GM19351 (cell line): Measurements from ENCODE around the gene CCM2L.

Source experiments
- ATAC-seq: cut with Tn5 transposase; IDR thresholded peaks from one replicate; pipeline ENCODE4 v1.9.1; 2021; ENCODE audit warnings: mild to moderate bottlenecking, moderate library complexity; ENCODE audit not compliant: unreplicated experiment

CCM2L gene

DNA sequence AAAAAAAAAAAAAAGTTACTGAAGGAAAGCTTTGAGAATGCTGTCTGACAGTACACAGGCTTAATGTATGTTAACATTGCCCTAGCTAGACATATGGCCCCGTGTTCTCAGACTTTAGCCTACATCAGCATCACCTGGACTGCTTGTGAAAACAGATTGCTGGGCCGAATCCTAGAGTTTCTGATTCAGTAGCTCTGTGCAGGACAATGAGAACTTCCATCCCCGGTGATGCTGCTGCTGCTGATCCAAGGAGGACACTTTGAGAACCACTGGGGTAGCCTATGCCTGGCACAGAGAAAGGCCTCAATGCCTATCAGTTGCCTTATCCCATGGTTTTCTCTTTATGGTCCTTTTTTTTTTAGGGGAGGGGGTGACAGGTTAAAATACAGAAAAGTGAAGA lies 43.4 kb downstream of the CCM2L start:
- ATAC-seq, result no peak

GRCh38 chr20:32056708-32057483 lies 46.7 kb downstream of the CCM2L start:
- no peak for ATAC-seq

- no peak for ATAC-seq
These were observed 47.5 kb downstream of the CCM2L start for GRCh38 chr20:32057656-32058184.

GRCh38 chr20:32059189-32059588 lies 49.0 kb downstream of the CCM2L start:
- no peak for ATAC-seq

GRCh38 chr20:32062776-32063170 lies 52.5 kb downstream of the CCM2L start:
- ATAC-seq, result peak; percentile 58

DNA sequence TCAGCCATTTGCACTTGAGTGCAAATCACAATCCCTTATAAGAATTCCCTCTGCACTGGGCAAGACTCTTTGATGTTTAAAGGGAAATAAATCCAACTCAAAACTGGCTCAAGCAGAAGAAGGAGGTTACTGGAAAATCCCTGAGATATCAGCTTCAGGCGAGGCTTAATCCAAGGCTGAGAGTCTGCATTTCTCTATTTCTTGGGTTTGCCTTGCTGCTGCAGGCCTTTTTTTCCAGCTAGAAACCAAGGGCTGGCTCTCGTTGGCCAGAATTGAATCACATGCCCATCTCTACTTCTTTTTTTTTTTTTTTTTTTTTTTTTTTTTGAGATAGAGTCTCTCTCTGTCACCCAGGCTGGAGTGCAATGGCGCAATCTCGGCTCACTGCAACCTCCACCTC lies 53.5 kb downstream of the CCM2L start:
- no peak for ATAC-seq

DNA sequence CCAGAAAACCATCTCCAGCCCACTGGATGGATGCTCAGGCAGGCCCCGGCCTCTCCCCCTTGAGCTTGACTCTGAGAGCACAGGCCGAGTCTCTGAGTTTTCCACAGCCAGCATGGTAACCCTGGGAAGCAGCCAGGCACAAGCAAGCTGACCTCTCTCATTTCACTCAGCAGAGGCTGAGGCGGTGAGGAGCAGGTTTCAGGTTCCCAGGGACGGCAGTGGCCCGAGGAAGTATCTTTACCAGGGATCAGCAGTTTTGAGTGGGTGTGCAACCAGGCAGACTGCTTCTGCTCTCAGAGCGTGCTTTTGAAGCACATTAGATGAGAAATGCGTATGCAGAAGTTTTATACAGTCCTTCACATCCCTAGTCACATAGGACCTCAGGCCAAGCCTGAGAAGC lies 54.4 kb downstream of the CCM2L start:
- no peak for ATAC-seq

- no peak for ATAC-seq
These were observed 57.1 kb downstream of the CCM2L start for GRCh38 chr20:32067234-32067821.

DNA sequence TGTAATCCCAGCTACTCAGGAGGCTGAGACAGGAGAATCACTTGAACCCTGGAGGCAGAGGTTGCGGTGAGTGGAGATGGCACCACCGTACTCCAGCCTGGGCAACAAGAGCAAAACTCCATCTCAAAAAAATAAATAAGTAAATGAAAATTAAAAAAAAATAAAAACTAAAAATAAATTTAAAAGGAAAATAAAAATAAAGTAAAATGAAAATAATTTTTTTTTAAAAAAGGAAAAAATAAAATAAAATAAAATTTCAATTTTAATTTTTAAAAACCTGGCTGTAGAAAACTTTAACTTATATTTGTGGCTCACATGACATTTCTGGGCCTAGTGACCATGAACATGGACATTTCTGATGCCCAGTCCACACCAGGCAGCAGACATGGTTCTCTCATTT lies 57.9 kb downstream of the CCM2L start:
- no peak for ATAC-seq

DNA sequence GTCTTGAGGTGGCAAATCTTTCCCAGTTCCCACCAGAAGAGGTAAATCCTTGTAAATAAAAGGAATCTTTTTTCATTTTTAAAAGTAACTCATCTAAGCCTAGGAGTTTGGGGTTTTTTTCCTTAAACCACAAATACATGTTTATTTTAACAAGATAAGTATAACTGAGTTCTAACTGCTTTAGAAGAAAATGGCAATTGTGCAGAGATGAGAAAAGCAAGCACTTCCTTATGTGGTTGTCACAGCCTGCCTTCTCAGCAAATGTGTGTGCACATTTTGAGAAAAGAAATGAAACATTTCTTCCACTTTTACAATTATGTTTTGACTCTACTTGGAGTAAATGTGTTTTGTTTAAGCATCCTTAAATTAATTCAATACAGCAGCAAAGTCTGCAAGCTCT lies 59.5 kb downstream of the CCM2L start:
- ATAC-seq, result no peak

- ATAC-seq, result no peak
These were observed 60.0 kb downstream of the CCM2L start for GRCh38 chr20:32070282-32070681.

DNA sequence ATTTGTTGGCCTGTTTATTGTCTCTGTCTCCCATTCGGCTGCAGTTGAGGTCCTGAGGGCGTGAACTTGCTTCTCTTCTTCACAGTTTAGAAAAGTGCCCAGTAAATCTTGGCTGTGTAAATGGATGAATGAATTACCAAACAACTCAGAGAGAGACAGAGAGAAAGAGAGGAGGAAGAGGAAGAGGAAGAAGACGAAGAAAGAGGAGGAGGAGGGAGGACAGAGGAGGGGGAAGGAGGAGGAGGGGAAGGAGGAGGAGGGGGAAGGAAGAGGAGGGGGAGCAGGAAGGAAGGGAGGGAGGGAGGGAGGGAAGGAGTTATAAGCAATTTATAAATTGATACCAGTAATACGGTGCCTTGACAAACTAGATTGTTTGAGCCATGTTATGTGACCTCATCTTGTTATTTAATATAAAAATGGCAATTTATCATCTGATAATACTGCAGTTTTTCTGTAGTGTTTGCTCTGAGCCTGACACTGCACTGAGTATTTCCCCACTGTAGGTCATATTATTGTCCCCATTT lies 60.5 kb downstream of the CCM2L start:
- ATAC-seq, result no peak

DNA sequence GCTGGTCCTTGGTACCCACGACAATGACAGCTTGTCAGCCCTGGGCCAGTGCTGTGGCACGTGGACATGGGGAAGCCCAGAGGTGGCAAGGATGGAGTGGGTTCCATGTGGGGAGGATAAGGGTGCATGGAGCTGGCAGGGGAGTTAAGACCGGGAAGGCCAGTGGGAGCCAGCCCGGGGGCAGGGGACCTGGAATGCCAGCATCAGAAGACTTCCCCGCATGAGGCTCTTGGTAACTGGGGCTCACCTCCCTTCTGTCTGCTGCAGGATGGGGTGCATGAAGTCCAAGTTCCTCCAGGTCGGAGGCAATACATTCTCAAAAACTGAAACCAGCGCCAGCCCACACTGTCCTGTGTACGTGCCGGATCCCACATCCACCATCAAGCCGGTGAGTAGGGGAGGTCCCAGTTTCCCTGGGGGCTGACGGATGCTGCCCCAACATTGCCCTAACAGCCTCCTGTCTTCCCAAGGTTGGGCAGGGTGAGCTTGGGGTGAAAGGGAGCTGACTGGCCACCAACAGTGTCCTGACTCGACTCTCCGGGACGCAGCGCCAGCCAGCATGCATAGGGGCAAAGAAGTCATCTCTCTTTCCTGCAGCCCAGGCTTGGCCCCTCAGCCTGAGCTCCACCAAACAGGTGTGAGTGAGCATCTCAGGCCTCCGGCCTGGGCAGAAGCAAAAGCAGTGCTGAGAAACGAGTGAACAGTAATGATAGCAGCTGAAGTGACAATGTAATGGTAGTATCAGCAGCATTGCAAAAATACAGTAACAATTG lies 61.3 kb downstream of the CCM2L start:
- ATAC-seq, result no peak

DNA sequence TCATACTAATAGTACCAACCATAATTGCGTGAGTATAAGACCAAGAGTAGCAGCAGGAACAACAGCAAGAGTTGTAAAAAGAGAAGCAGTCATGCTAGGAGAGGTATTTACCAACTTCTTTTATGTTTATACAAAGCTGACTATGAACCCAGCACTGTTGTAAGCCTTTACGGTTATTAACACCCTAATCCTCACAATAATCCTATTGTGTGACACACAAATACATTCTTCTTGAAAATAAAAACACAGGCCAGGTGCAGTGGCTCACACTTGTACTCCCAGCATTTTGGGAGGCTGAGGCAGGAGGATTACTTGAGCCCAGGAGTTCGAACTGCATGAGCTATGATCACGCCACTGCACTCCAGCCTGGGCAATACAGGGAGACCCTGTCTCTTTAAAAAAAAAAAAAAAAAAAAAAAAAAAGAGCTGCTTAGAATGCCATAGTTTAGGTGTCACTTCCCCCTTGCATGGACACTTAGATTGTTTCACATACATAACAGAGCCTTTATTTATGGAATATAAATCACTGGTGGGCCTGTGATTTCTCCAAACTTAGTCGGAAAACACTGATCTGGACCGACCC lies 62.0 kb downstream of the CCM2L start:
- ATAC-seq, result no peak

- no peak for ATAC-seq
These were observed 65.3 kb downstream of the CCM2L start for GRCh38 chr20:32075534-32075933.

DNA sequence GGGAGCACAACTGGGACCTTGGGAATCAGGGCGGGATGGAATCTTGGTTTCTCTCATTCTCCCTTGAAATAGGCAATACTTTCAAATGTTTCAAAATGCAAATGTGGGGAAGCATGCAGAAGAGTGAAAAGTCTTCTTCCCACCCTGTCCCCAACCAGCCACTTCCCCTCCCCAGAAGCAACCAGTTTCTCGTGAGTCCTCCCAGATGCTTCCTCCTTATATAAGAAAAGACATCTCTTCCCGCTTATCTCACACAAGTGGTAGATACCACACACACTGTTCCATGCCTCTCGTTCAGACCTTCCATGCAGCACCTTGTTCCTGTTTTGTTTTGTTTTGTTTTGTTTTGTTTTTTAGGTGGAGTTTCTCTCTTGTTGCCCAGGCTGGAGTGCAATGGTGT lies 67.0 kb downstream of the CCM2L start:
- ATAC-seq, result no peak

DNA sequence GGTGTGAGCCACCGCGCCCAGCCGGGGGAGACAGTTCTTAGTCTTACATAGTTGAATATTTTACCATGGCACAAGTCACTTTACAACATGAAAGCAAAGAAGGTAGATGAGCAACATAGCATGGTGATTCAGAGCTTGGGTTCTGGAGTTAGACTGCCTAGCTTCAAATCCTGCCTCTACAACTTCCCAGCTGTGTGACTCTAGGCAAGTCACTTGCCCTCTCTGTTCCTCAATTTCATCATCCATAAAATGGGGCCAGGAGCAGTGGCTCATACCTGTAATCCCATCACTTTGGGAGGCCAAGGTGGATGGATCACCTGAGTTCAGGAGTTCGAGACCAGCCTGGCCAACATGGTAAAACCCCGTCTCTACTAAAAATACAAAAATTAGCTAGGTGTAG lies 68.1 kb downstream of the CCM2L start:
- ATAC-seq, result no peak

DNA sequence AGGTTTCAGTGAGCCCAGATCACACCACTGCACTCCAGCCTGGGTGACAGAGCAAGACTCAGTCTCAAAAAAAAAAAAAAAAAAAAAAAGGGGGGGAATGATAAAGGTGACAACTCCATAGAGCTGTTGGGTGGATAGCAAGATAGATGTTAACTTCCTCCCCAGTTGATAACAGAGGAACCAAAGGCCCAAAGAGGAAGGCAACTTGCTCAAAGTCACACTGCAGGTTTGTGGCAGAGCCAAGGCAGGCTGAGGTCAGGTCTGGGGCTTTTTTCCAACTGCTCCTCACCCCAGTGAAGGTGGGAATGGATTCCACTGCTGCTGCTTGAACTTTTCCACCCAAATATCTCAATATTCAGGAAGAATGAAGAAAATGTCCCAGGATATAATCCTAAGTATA lies 68.6 kb downstream of the CCM2L start:
- ATAC-seq, result no peak

- no peak for ATAC-seq
These were observed 69.4 kb downstream of the CCM2L start for GRCh38 chr20:32079655-32080109.

- ATAC-seq, result no peak
These were observed 70.5 kb downstream of the CCM2L start for GRCh38 chr20:32080783-32081182.
